Mucosa of descending colon (tissue), 3 donors: ENCODE measurements around the gene ELSPBP1. TPM values are rescaled to one million over a fixed set of nuclear protein-coding genes. Genes with fewer than 3 reads are reported as not detected.

Experiments used
- total RNA-seq, 3 donors: library from RNA; stranded (reverse); fragmentation: NEBNext Ultra II Directional in 2 of 3; extraction: Animal tissue kit (Norgen Biotek cat#: 25700) in 2 of 3; gene quantifications; one replicate each; pipeline versions ENCODE4 v1.2.1 to v1.2.4, GENCODE V29; 2021 to 2023
- donor health status: DM: no; HTN: no; CAD: no; lungs with moderate emphysema.
- donor health status: DM: no; HTN: no; CAD: no.
- donor health status: DM: no; HTN: yes; CAD: no.

The ELSPBP1 gene
- total RNA-seq, 3 donors from 2014 or later, result not detected

Other genes starting within 250 kb of the ELSPBP1 start
- 100 to 1,000 TPM; 237 to 391 (median 284) TPM for gene NOP53, start 249.1 kb upstream of the ELSPBP1 start, total RNA-seq
- 100 to 1,000 TPM; 228 to 527 (median 281) TPM for gene SELENOW, start 215.9 kb upstream of the ELSPBP1 start, total RNA-seq
- not detected for gene TPRX1, start 190.1 kb upstream of the ELSPBP1 start, total RNA-seq
- gene CRX, start 172.7 kb upstream of the ELSPBP1 start, total RNA-seq, result not detected
- gene TPRX2, start 135.4 kb upstream of the ELSPBP1 start, total RNA-seq, result not detected
- gene SULT2A1, start 108.3 kb upstream of the ELSPBP1 start, total RNA-seq, result 1 to 10 TPM in 1 of 3 donors, under 1 TPM in 1, not detected in 1; 0.67 to 1.3 TPM
- gene BSPH1, start 2.5 kb upstream of the ELSPBP1 start, total RNA-seq, result not detected
- gene CABP5, start 49.4 kb downstream of the ELSPBP1 start, total RNA-seq, result not detected
- 10 to 100 TPM in 1 of 3 donors, 1 to 10 TPM in 2; 5.0 to 13.1 (median 7.8) TPM for gene PLA2G4C, start 116.2 kb downstream of the ELSPBP1 start, total RNA-seq
- 10 to 100 TPM; 16.0 to 42.7 (median 29.6) TPM for gene LIG1, start 175.7 kb downstream of the ELSPBP1 start, total RNA-seq
- gene ZSWIM9, start 176.0 kb downstream of the ELSPBP1 start, total RNA-seq, result 10 to 100 TPM in 1 of 3 donors, 1 to 10 TPM in 2; 6.0 to 12.9 (median 8.7) TPM